Left lobe of liver (tissue), 2 donors: ENCODE measurements around the gene KSR2. TPM values are rescaled to one million over a fixed set of nuclear protein-coding genes. Genes with fewer than 3 reads are reported as not detected.
A peak's percentile ranks its signal among the peaks of the same experiment; 100 is the strongest.

Experiments
- ATAC-seq: fragments of 200-7000 bp; cut with Tn5 transposase; one replicate; pipeline ENCODE4 v1.9.1; 2020; ENCODE audit warnings: mild to moderate bottlenecking, moderate library complexity
- DNase-seq: peaks from one replicate; pipeline ENCODE4 v3.0.0-alpha.2; 2020; ENCODE audit warnings: low spot score
- total RNA-seq: library from RNA; stranded (reverse); gene quantifications from one replicate; pipeline ENCODE4 v1.2.1, GENCODE V29; 2021
- donor health status: DM: no; HTN: no; CAD: no; lungs with moderate emphysema.
- donor health status: DM: no; HTN: yes; CAD: no.

The KSR2 gene
- total RNA-seq, 1 donor from 2014 or later = 0.03 TPM

- no peak for DNase-seq
- ATAC-seq = no peak
Observed at GRCh38 chr12:117507548-117507947, 461.2 kb downstream of the KSR2 start.

GRCh38 chr12:117506333-117506732 lies 462.5 kb downstream of the KSR2 start:
- DNase-seq (no peak), ATAC-seq (peak; percentile 30)

- DNase-seq (no peak), ATAC-seq (peak; percentile 27)
Observed at GRCh38 chr12:117502633-117503032, 466.2 kb downstream of the KSR2 start.

GRCh38 chr12:117502233-117502632 lies 466.6 kb downstream of the KSR2 start:
- DNase-seq (no peak), ATAC-seq (peak; percentile 3)

GRCh38 chr12:117501076-117501869 lies 467.5 kb downstream of the KSR2 start:
- DNase-seq = peak; percentile 91
- ATAC-seq = peak; percentile 80

- ATAC-seq (no peak), DNase-seq (no peak)
Observed at GRCh38 chr12:117499759-117500485, 468.9 kb downstream of the KSR2 start.

- ATAC-seq = no peak
Observed at GRCh38 chr12:117498880-117499279, 469.9 kb downstream of the KSR2 start.

GRCh38 chr12:117498256-117498655 lies 470.5 kb downstream of the KSR2 start:
- ATAC-seq = no peak
- DNase-seq = no peak

More at GRCh38 chr12:117498880-117499279, 469.9 kb downstream of the KSR2 start:
- no peak for DNase-seq

- ATAC-seq = no peak
- no peak for DNase-seq
Observed at GRCh38 chr12:117497407-117497806, 471.4 kb downstream of the KSR2 start.

GRCh38 chr12:117494833-117495655 lies 473.7 kb downstream of the KSR2 start:
- peak; percentile 93 for DNase-seq
- ATAC-seq = peak; percentile 85

- ATAC-seq (no peak), DNase-seq (no peak)
Observed at GRCh38 chr12:117491711-117492110, 477.1 kb downstream of the KSR2 start.

- ATAC-seq = no peak
- DNase-seq = no peak
Observed at GRCh38 chr12:117490130-117490529, 478.7 kb downstream of the KSR2 start.

GRCh38 chr12:117489671-117490070 lies 479.1 kb downstream of the KSR2 start:
- ATAC-seq (no peak), DNase-seq (no peak)

- DNase-seq = no peak
- ATAC-seq = peak; percentile 19
Observed at GRCh38 chr12:117486840-117487659, 481.7 kb downstream of the KSR2 start.

GRCh38 chr12:117485984-117486839 lies 482.6 kb downstream of the KSR2 start:
- ATAC-seq (no peak), DNase-seq (no peak)

GRCh38 chr12:117484901-117485300 lies 483.9 kb downstream of the KSR2 start:
- no peak for ATAC-seq
- DNase-seq = no peak

GRCh38 chr12:117483501-117483900 lies 485.3 kb downstream of the KSR2 start:
- no peak for DNase-seq
- ATAC-seq = no peak

- DNase-seq = no peak
Observed at GRCh38 chr12:117481470-117481869, 487.3 kb downstream of the KSR2 start.

GRCh38 chr12:117476341-117476740 lies 492.4 kb downstream of the KSR2 start:
- no peak for DNase-seq
- no peak for ATAC-seq

More at GRCh38 chr12:117481470-117481869, 487.3 kb downstream of the KSR2 start:
- ATAC-seq = no peak
